Endometrial microvascular endothelial cells (primary cell): ENCODE results near the gene RPL23. TPM values are rescaled to one million over a fixed set of nuclear protein-coding genes. Genes with fewer than 3 reads are reported as not detected.

Source experiments
- in situ Hi-C: cut with HindIII; loops from 2 replicates; pipeline ENCODE4 v1.10.0; 2017; ENCODE audit warnings: low sequenced_read_pairs, low pct_unique_long_range_greater_than_20kb; ENCODE audit errors: inconsistent ontology term
- total RNA-seq: library from RNA; depleted of rRNA; stranded (reverse); fragments of >200 nt; gene quantifications from one replicate; pipeline ENCODE4 v1.2.3, GENCODE V29; 2015; ENCODE audit errors: inconsistent ontology term

The RPL23 gene
- total RNA-seq, 1 donor from 2014 or later, result 1,090 TPM

GRCh38 chr17:38824899-38825761, 28.4 kb downstream of the RPL23 start, which contains the start of gene CWC25:
TSS of gene CWC25 (minus strand) at chr17:38825321. CDS start at chr17:38825183, 138 bp downstream.
- in situ Hi-C loops, result no loop called here

DNA sequence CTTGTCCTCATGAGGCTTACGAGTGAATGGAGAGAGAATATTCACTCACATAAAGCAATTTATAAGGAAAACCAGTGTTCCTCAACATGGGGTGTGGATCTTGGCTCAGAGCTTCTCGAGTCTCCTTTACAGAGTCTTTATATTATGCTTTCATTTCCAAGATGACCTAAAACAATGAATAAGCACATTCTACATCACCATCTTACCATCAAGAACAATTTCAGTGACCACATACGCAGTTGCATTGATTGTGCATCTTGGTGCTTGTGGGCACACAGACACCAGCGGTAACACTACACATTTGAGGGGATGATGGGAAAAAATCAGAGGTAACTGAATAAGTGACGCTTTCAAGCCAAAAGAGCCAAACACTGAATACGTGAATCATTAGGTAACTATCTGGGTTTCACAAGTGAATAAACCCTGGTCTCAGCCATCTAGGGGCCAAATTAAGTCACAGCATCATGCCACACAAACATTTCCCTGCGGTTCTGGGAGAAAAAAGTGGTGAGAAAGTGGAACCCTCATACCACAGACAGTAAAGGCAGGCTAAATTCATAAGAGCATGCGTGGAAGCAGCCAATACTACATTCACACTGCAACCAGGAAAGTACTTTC, 37.8 kb downstream of the RPL23 start:
- in situ Hi-C loops, result no loop called here

DNA sequence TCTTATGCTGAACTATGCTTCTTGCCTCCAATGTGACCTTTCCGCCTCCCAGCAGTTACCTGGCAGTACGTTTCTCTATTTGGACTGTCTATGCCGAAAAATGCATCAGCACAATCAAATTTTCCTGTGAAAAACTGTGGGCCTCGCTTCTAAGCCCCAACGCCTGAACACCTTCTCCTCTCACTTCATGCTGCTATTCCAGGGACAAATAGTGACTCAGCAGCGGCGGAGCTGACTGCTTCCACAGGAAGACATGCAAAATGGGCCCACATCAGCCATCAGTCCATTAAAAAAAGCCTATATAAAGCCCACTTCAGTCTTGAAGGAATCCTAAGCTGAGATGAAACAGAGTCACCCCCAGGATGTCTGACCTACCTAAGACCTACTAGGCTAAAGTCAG, 43.7 kb downstream of the RPL23 start:
- in situ Hi-C loops, result no loop called here

- in situ Hi-C loops, result no loop called here
These were observed 53.2 kb downstream of the RPL23 start for GRCh38 chr17:38800237-38800760.

- in situ Hi-C loops, result no loop called here
These were observed 53.9 kb downstream of the RPL23 start, which contains the start of gene PIP4K2B for GRCh38 chr17:38799501-38800236. TSS of gene PIP4K2B (minus strand) at chr17:38799556. CDS start at chr17:38799424, 132 bp downstream.

DNA sequence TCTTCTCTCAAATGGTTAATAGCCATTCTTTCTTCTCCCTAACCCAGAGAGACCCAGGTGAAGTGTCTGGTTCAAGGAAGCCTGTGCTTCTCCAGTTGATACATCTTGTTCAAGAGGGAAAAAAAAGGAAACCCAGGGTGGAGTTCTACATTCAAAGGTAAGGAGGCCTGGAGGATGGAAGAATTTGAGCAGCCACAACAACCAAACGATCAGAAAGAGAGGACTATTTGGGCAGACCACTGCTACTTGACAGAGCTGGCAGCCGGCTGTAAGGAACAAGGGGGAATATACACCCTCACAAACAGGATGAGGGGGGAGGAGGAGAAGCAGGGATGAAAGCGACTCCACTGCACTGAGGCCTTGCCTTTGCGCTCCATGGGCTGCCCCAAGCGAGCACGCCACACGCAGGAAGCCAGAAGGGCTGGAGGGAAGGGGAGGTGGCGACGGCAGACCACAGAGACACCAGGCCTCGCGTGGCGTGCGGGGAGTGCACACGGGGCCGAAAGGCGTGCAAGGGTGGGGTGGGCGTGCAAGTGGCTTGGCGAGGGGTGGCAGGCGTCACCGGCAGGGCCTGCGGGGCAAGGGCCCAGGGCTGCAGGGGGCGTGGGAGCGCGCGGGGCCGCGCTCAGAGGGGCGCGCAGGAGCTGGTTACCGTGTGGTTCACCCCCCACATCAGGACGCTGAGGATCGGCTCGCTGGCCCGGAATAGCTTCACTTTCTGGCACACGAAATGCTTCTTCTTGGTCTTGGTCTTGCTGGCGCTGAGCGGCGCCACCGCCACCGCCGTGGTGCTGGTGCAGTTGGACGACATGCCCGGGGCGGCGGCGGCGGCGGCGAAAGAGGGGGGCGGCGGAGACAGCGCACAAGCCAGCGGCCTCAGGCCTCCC, 54.7 kb downstream of the RPL23 start:
- in situ Hi-C loops, result no loop called here

Other genes with a start within 250 kb of the RPL23 start
- 0.37 TPM for gene SRCIN1, start 247.8 kb downstream of the RPL23 start, total RNA-seq
- 2.3 TPM for gene EPOP, start 178.8 kb downstream of the RPL23 start, total RNA-seq
- gene MLLT6, start 148.4 kb downstream of the RPL23 start, total RNA-seq, result 28.8 TPM
- gene CISD3, start 123.4 kb downstream of the RPL23 start, total RNA-seq, result 3.7 TPM
- 7.2 TPM for gene PCGF2, start 105.4 kb downstream of the RPL23 start, total RNA-seq
- gene PSMB3, start 101.0 kb downstream of the RPL23 start, total RNA-seq, result 303 TPM
- 58.7 TPM for gene PIP4K2B, start 54.2 kb downstream of the RPL23 start, total RNA-seq
- 8.2 TPM for gene CWC25, start 28.4 kb downstream of the RPL23 start, total RNA-seq
- gene LASP1, start 16.3 kb upstream of the RPL23 start, total RNA-seq, result 292 TPM
- gene FBXO47, start 113.7 kb upstream of the RPL23 start, total RNA-seq, result not detected